ENCODE results near the gene CCDC57. TPM values are rescaled to one million over a fixed set of nuclear protein-coding genes. Genes with fewer than 3 reads are reported as not detected.

Gene CCDC57
- total RNA-seq, 1 donor from 2014 or later = 57.9 TPM

- no peaks in the 10 kb centered on the region for H3K27me3 Mint-ChIP-seq (ENCODE audit: unreplicated experiment)
- DNase-seq (ENCODE audit: extremely low spot score, unreplicated experiment) = no peak
- no peak overlapping the region for H3K27ac Mint-ChIP-seq (ENCODE audit: unreplicated experiment)
- H3K4me3 Mint-ChIP-seq (ENCODE audit: unreplicated experiment) = no peak overlapping the region
- no peaks in the 10 kb centered on the region for H3K9me3 Mint-ChIP-seq (ENCODE audit: unreplicated experiment)
- no peaks in the 10 kb centered on the region for H3K36me3 Mint-ChIP-seq (ENCODE audit: unreplicated experiment)
- H3K4me1 Mint-ChIP-seq (ENCODE audit: unreplicated experiment) = no peaks in the 10 kb centered on the region
- TF ChIP-seq, protein P1, sequence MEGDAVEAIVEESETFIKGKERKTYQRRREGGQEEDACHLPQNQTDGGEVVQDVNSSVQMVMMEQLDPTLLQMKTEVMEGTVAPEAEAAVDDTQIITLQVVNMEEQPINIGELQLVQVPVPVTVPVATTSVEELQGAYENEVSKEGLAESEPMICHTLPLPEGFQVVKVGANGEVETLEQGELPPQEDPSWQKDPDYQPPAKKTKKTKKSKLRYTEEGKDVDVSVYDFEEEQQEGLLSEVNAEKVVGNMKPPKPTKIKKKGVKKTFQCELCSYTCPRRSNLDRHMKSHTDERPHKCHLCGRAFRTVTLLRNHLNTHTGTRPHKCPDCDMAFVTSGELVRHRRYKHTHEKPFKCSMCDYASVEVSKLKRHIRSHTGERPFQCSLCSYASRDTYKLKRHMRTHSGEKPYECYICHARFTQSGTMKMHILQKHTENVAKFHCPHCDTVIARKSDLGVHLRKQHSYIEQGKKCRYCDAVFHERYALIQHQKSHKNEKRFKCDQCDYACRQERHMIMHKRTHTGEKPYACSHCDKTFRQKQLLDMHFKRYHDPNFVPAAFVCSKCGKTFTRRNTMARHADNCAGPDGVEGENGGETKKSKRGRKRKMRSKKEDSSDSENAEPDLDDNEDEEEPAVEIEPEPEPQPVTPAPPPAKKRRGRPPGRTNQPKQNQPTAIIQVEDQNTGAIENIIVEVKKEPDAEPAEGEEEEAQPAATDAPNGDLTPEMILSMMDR (IDR thresholded peaks at IDR 0.05) = no peak
Measured at GRCh38 chr17:82072827-82073226, 139.8 kb downstream of the CCDC57 start.

GRCh38 chr17:82070611-82071010 is 142.0 kb downstream of the CCDC57 start:
- DNase-seq (ENCODE audit: extremely low spot score, unreplicated experiment) = no peak
- Mint-ChIP-seq H3K36me3 (ENCODE audit: unreplicated experiment) (no peaks in the 10 kb centered on the region), H3K4me3 (ENCODE audit: unreplicated experiment) (no peak overlapping the region), H3K27me3 (ENCODE audit: unreplicated experiment) (no peaks in the 10 kb centered on the region), H3K4me1 (ENCODE audit: unreplicated experiment) (no peaks in the 10 kb centered on the region), H3K9me3 (ENCODE audit: unreplicated experiment) (no peaks in the 10 kb centered on the region), H3K27ac (ENCODE audit: unreplicated experiment) (no peak overlapping the region)
- TF ChIP-seq, protein P1 (IDR thresholded peaks at IDR 0.05) = no peak

DNA sequence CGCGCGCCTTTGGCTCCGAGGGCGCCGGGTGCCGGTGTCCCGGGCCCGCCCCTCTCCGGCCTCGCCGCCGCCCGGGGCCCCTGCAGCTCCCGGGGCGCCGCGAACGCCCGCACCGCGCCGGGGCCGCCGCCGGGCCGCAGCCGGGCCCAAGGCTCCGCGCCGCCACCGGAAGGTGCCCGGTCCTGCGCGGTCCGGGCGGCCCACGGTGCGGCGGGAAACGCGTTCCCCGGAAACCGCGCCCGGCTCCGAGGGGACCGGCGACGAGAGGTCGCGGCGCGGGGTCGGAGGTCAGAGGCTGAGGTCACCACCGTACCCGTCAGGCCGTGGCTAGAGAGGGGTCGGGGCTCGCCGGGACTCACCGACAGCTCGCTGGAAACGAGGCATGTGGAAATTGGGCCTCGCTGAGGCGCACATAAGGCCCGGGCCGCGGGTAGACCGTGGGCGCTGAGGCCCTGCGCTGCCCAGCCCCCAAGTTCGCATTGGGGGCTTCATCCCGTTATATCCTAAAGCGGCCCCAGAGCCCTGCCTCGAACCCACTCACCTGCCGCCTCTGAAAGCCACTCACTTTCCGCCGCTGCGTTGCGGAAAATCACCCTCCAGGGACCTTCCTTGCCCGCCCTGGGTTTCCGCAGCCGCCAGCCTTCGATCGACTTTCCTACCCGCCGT is 146.9 kb downstream of the CCDC57 start, which contains the start of gene DUS1L:
Gene DUS1L (minus strand): TSS at position 167 of the 666 bp plus-strand sequence. CDS start 745 bp downstream, outside the sequence.
- DNase-seq (ENCODE audit: extremely low spot score, unreplicated experiment) = no peak
- peak within 1 kb of the TSS; percentile 63 for H3K27ac Mint-ChIP-seq (ENCODE audit: unreplicated experiment)

DNA sequence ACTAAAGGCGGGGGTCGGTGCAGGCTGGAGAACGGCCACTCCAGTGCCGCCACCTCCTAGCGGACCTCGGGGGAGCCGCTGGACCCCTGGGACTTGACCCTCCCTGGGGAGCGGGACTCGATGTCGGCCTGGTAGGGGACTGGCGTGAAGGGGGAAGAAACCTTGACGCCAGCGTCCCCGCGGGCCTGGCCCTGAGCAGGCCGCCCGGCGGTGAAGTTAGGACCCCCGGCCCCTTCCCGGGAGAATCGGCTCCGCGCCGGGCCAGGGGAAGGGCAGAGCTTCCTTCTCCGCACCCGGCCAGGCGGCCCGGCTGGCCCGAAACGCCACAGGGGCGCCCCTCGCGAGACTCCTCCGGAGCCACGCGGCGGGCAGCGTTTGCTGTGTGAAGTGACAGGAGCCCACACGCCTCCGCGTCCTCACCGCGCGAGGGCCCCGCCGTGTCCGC is 147.4 kb downstream of the CCDC57 start:
- Mint-ChIP-seq H3K27me3 (ENCODE audit: unreplicated experiment) (no peaks in the 10 kb centered on the region), H3K36me3 (ENCODE audit: unreplicated experiment) (peaks cover 2% of the 10 kb centered on the region), H3K4me1 (ENCODE audit: unreplicated experiment) (peaks cover 7% of the 10 kb centered on the region), H3K9me3 (ENCODE audit: unreplicated experiment) (no peaks in the 10 kb centered on the region), H3K4me3 (ENCODE audit: unreplicated experiment) (peak overlapping the region; percentile 63), H3K27ac (ENCODE audit: unreplicated experiment) (no peak overlapping the region)
- TF ChIP-seq, protein P1 (IDR thresholded peaks at IDR 0.05) = no peak
- DNase-seq (ENCODE audit: extremely low spot score, unreplicated experiment) = no peak

More for the DNA sequence above, 146.9 kb downstream of the CCDC57 start, which contains the start of gene DUS1L:
- H3K27me3 Mint-ChIP-seq (ENCODE audit: unreplicated experiment) = no peaks in the 10 kb centered on the region
- TF ChIP-seq, protein P1 (IDR thresholded peaks at IDR 0.05) = no peak
- H3K36me3 Mint-ChIP-seq (ENCODE audit: unreplicated experiment) = no peaks in the 10 kb centered on the region
- H3K9me3 Mint-ChIP-seq (ENCODE audit: unreplicated experiment) = no peaks in the 10 kb centered on the region
- peaks cover 7% of the 10 kb centered on the region for H3K4me1 Mint-ChIP-seq (ENCODE audit: unreplicated experiment)
- H3K4me3 Mint-ChIP-seq (ENCODE audit: unreplicated experiment) = peak within 1 kb of the TSS; percentile 65

DNA sequence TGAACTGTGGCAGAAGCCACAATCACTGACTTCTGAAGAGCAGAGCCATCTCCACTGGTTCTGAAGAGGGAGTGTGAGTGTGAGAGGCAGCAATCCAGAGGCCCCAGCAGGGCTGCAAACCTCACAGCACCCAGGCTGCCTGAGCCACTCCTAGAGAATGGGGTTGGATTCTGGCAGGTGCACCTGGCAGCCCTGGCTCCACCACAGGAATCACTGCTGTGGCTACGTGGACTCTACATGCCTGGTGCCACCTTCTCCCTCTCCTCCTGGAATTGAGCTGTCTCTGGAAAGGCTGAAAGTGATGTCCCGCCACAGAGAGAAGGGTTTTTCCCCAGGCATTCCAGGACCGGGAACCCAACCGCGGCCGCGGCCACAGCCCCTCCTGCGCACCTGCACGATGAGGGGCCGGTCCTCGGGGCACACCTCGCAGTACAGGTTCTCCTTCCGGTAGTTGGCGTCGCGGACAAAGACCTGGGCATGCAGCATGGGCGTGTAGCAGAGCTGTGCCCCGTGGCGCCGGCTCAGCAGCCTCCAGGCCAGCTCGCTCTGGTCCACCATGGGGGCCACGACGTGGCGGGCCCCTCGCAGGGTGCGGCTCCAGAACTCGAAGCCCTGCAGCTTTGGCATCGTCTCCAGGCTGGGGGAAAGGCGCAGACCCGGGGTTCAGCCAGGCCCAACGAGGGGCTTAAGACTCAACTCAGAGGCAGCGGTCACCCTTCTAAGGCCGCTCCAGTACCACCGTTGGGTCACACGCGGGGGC is 148.0 kb downstream of the CCDC57 start:
- DNase-seq (ENCODE audit: extremely low spot score, unreplicated experiment) = no peak
- H3K9me3 Mint-ChIP-seq (ENCODE audit: unreplicated experiment) = no peaks in the 10 kb centered on the region
- TF ChIP-seq, protein P1 (IDR thresholded peaks at IDR 0.05) = no peak
- no peak overlapping the region for H3K27ac Mint-ChIP-seq (ENCODE audit: unreplicated experiment)
- H3K4me3 Mint-ChIP-seq (ENCODE audit: unreplicated experiment) = peak overlapping the region; percentile 63
- peaks cover 5% of the 10 kb centered on the region for H3K36me3 Mint-ChIP-seq (ENCODE audit: unreplicated experiment)
- peaks cover 7% of the 10 kb centered on the region for H3K4me1 Mint-ChIP-seq (ENCODE audit: unreplicated experiment)
- H3K27me3 Mint-ChIP-seq (ENCODE audit: unreplicated experiment) = no peaks in the 10 kb centered on the region
